Forelimb muscle (tissue), 1 donor: ENCODE data around the gene C10orf53. TPM values are rescaled to one million over a fixed set of nuclear protein-coding genes. Genes with fewer than 3 reads are reported as not detected.
"Not testable (repeated sequence)": the region's sequence is repeated elsewhere in the genome, so short reads cannot be mapped to it uniquely, and the experiment has no call there.

ENCODE experiments used
- DNase-seq: peaks from one replicate; pipeline ENCODE4 v3.0.0-alpha.2; 2013; ENCODE audit warnings: low read depth
- polyA plus RNA-seq: library from polyadenylated mRNA; unstranded; fragments of 120-200 nt; gene quantifications from one replicate; pipeline ENCODE4 v1.2.1, GENCODE V29; 2013; ENCODE audit not compliant: insufficient read length

C10orf53 gene
- polyA plus RNA-seq, 1 donor: not detected

- DNase-seq: no peak
Observed at GRCh38 chr10:49652421-49653272, 26.8 kb upstream of the C10orf53 start.

GRCh38 chr10:49653273-49653929 is 26.1 kb upstream of the C10orf53 start:
- no peak for DNase-seq

GRCh38 chr10:49654036-49654693 is 25.3 kb upstream of the C10orf53 start:
- no peak for DNase-seq

- no peak for DNase-seq
Observed at GRCh38 chr10:49655099-49655498, 24.4 kb upstream of the C10orf53 start.

GRCh38 chr10:49656845-49657493 is 22.5 kb upstream of the C10orf53 start:
- DNase-seq: no peak

GRCh38 chr10:49657606-49658005 is 21.8 kb upstream of the C10orf53 start:
- no peak for DNase-seq

GRCh38 chr10:49661140-49661856 is 18.2 kb upstream of the C10orf53 start:
- DNase-seq: no peak

- no peak for DNase-seq
Observed at GRCh38 chr10:49662169-49662830, 17.2 kb upstream of the C10orf53 start.

GRCh38 chr10:49663596-49663995 is 15.9 kb upstream of the C10orf53 start:
- no peak for DNase-seq

GRCh38 chr10:49664006-49664841 is 15.2 kb upstream of the C10orf53 start:
- DNase-seq: no peak

GRCh38 chr10:49664842-49665355 is 14.6 kb upstream of the C10orf53 start:
- no peak for DNase-seq

GRCh38 chr10:49666054-49666615 is 13.3 kb upstream of the C10orf53 start:
- no peak for DNase-seq

- DNase-seq: no peak
Observed at GRCh38 chr10:49666685-49667084, 12.8 kb upstream of the C10orf53 start.

GRCh38 chr10:49667991-49668390 is 11.5 kb upstream of the C10orf53 start:
- no peak for DNase-seq

GRCh38 chr10:49668684-49669083 is 10.8 kb upstream of the C10orf53 start:
- DNase-seq: no peak

GRCh38 chr10:49678827-49679479 is 498 bp upstream of the C10orf53 start:
- no peak for DNase-seq

GRCh38 chr10:49682449-49682848 is 3.0 kb downstream of the C10orf53 start:
- not testable (repeated sequence) for DNase-seq

- no peak for DNase-seq
Observed at GRCh38 chr10:49682879-49683278, 3.4 kb downstream of the C10orf53 start.

GRCh38 chr10:49686651-49687050 is 7.2 kb downstream of the C10orf53 start:
- DNase-seq: no peak
